ENCODE results near the gene TOR2A.

DNA sequence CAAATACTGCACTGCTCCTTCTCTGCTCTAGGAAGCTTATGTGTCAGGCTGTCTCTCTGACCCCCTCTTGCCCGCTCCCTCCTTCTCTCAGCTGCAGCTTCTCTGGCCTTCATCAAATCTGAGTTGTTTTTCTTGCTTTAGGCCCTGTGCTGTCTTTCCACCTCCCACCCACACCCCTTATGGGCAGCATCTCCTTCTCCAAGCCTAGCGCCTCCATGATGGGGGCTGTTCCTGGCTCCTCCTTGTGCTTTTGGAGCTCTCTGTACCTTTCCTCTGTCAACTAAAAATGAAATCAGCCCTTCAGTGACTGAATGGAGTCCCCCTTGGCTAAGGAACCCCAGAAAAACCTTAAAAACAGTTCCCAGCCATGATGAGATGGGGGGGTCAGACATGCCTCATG, 35.0 kb downstream of the TOR2A start:
- no peak for TF ChIP-seq POLR2AphosphoS5 (IDR thresholded peaks at IDR 0.05; ENCODE audit: low read depth, low read length)
- no peak for TF ChIP-seq POLR2A (IDR thresholded peaks at IDR 0.05; ENCODE audit: low read depth, low read length)
- TF ChIP-seq TAF1 (IDR thresholded peaks at IDR 0.05; ENCODE audit: borderline replicate concordance, low read depth, low read length) = no peak

All from GM12892 (cell line).